Psoas muscle (tissue), 8 donors: ENCODE data around the gene SLC24A4. TPM values are rescaled to one million over a fixed set of nuclear protein-coding genes. Genes with fewer than 3 reads are reported as not detected.

Experiments used
- ATAC-seq, 4 donors: fragments of 200-7000 bp; cut with Tn5 transposase; one replicate each; pipeline ENCODE4 v1.9.1; 2020; ENCODE audit warnings: moderate library complexity in 3 of 4, mild to moderate bottlenecking in 2 of 4
- DNase-seq, 2 donors: peaks; one replicate each; pipeline ENCODE4 v3.0.0-alpha.2; 2020
- H3K27ac ChIP-seq: fragments of 200-600 bp; one replicate; pipeline ENCODE4 v1.8.0; 2022
- H3K27me3 ChIP-seq, 3 donors: fragments of 200-600 bp in 1 of 3; one replicate each; pipeline versions ENCODE4 v1.6.1 to v1.8.0; 2013 to 2022; ENCODE audit warnings: low read length in 2 of 3, mild to moderate bottlenecking in 2 of 3, moderate library complexity in 1 of 3; ENCODE audit not compliant: insufficient read depth in 3 of 3
- H3K36me3 ChIP-seq, 2 donors: fragments of 200-600 bp in 1 of 2; one replicate each; pipeline versions ENCODE4 v1.6.1 to v1.8.0; 2013 to 2022; ENCODE audit warnings: low read depth in 1 of 2, mild to moderate bottlenecking in 1 of 2, moderate library complexity in 1 of 2; ENCODE audit not compliant: insufficient read depth in 1 of 2
- H3K4me1 ChIP-seq: fragments of 200-600 bp; one replicate; pipeline ENCODE4 v1.8.0; 2022
- H3K4me3 ChIP-seq: fragments of 200-600 bp; one replicate; pipeline ENCODE4 v1.8.0; 2022; ENCODE audit warnings: mild to moderate bottlenecking
- H3K9me3 ChIP-seq: fragments of 200-600 bp; one replicate; pipeline ENCODE4 v1.8.0; 2022
- CTCF ChIP-seq: fragments of 200-600 bp; IDR thresholded peaks from one replicate; pipeline ENCODE4 v1.8.0; 2022; ENCODE audit warnings: antibody characterized with exemption
- WGBS, 3 donors: extraction: QIAGEN DNeasy Blood & Tissue Kit; methylation state at CpG; one replicate each; pipeline versions ENCODE4 v1.1.6 to v1.1.7; 2013; 5-methylcytosine and 5-hydroxymethylcytosine counted together
- intact Hi-C, 2 donors: fragments of 100-400 bp; cut with DNase I; formaldehyde crosslinking; loops; one replicate each; pipeline versions ENCODE4 v1.11.0 to v1.14.2; 2022
- polyA plus RNA-seq, 3 donors: library from polyadenylated mRNA; stranded (reverse); fragments of 200-250 nt; gene quantifications; one replicate each; pipeline ENCODE4 v1.2.3, GENCODE V29; 2013
- total RNA-seq, 4 donors: library from RNA; stranded (reverse); fragmentation: NEBNext Ultra II Directional in 2 of 4; extraction: Animal tissue kit (Norgen Biotek cat#: 25700) in 2 of 4; gene quantifications; one replicate each; pipeline versions ENCODE4 v1.2.1 to v1.2.4, GENCODE V29; 2021 to 2023
- donor health status: healthy with polysubstance abuse.
- donor health status: DM: no; HTN: no; CAD: no; lungs with moderate emphysema.
- donor health status: Bipolar disorder and iron deficiency.
- donor health status: healthy.
- donor health status: DM: yes; HTN: yes; CAD: no.
- donor health status: DM: no; HTN: no; CAD: no.
- donor health status: DM: no; HTN: no; CAD: no.
- donor health status: DM: yes; HTN: yes; CAD: no.

Gene SLC24A4
- total and polyA plus RNA-seq, 7 donors = 0.21 to 2.3 (median 0.34) TPM

GRCh38 chr14:92323916-92324818 is 1.2 kb downstream of the SLC24A4 start:
- 12 to 16% (median 14%) methylated on average over 38 to 42 of the region's 42 CpGs for WGBS, 3 donors
- Histone ChIP-seq H3K4me3 (peak overlapping the region; percentile 58), H3K27me3 (peaks cover 0 to 16% (median 12%) of the 10 kb centered on the region in 3 donors), H3K27ac (no peak overlapping the region), H3K36me3 (no peaks in the 10 kb centered on the region), H3K4me1 (no peaks in the 10 kb centered on the region), H3K9me3 (no peaks in the 10 kb centered on the region)
- intact Hi-C loops = no loop called here
- no peak for TF ChIP-seq CTCF
- ATAC-seq (no peak), DNase-seq (no peak)

- intact Hi-C loops = no loop called here
- WGBS, 3 donors = 60 to 67% (median 61%) methylated on average over 4 of the region's 4 CpGs
- H3K4me3 ChIP-seq = no peak overlapping the region
- DNase-seq = no peak
- no peak overlapping the region for H3K27ac ChIP-seq
- TF ChIP-seq CTCF = no peak
- H3K36me3 ChIP-seq = no peaks in the 10 kb centered on the region
- no peaks in the 10 kb centered on the region for H3K9me3 ChIP-seq
- H3K27me3 ChIP-seq = peaks cover 0 to 16% (median 12%) of the 10 kb centered on the region in 3 donors
- H3K4me1 ChIP-seq = no peaks in the 10 kb centered on the region
- no peak for ATAC-seq
Measured at GRCh38 chr14:92325835-92326234, 2.9 kb downstream of the SLC24A4 start.

GRCh38 chr14:92328664-92329255 is 5.8 kb downstream of the SLC24A4 start:
- H3K4me1 ChIP-seq = no peaks in the 10 kb centered on the region
- no peak overlapping the region for H3K27ac ChIP-seq
- DNase-seq (no peak), ATAC-seq (no peak)
- TF ChIP-seq CTCF = no peak
- H3K36me3 ChIP-seq = no peaks in the 10 kb centered on the region
- peaks cover 0 to 10% (median 6%) of the 10 kb centered on the region in 3 donors for H3K27me3 ChIP-seq
- no peaks in the 10 kb centered on the region for H3K9me3 ChIP-seq
- H3K4me3 ChIP-seq = no peak overlapping the region
- WGBS, 3 donors = 80 to 90% (median 87%) methylated on average over 8 of the region's 8 CpGs
- intact Hi-C loops = no loop called here

GRCh38 chr14:92334050-92334449 is 11.1 kb downstream of the SLC24A4 start:
- H3K9me3 ChIP-seq = no peaks in the 10 kb centered on the region
- no peak overlapping the region for H3K27ac ChIP-seq
- no peak for TF ChIP-seq CTCF
- no peaks in the 10 kb centered on the region for H3K27me3 ChIP-seq
- no peak for DNase-seq
- no peaks in the 10 kb centered on the region for H3K36me3 ChIP-seq
- no peaks in the 10 kb centered on the region for H3K4me1 ChIP-seq
- WGBS, 3 donors = 66 to 86% (median 79%) methylated on average over 4 of the region's 4 CpGs
- intact Hi-C loops = no loop called here
- no peak for ATAC-seq
- no peak overlapping the region for H3K4me3 ChIP-seq
